NCI-H187 (cell line): ENCODE measurements around the gene ROPN1.

Source experiments
- DNase-seq, 2 experiments: peaks; one replicate each; lab custom pipeline; 2025; lab: John Stamatoyannopoulos, UW

ROPN1 gene

GRCh38 chr3:123947482-123947881, 44.4 kb downstream of the ROPN1 start:
- DNase-seq = no peak

DNA sequence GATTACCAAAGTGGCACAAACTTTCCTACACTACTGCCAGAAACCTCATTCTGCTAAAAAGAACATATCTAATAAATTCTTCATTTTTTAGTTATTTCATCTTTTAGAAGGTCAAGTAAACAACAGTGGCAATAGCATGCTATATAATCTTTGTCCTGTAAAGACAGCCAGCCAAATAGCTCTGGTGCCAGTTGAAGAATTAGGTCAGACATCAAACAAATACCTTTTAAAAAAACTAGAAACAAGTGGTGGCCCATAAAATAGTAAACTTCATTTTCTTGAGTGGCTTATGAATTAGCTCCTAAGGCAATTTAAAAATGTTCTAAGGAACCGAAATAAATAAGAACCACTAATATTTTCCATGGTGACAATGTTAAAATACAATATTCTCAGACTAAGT, 50.4 kb downstream of the ROPN1 start:
- DNase-seq = no peak

DNA sequence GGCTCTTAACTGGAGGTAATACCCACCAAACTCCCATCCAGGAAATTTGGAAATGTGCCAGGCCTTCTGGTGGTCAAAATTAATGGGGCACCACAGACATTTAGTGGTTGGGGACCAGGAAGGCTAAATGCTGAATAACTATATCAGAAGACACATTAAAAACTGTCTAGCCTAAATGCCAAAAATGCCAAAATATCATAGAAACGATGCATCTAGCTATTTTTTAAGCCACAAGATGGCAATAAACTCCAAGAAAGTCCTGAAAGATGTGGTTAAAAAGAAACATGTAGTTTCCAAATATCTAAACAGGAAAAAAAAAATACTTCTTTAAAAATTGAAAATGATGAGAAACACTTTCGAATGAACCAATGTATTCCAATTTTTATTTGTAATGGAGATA, 50.8 kb downstream of the ROPN1 start:
- no peak for DNase-seq

DNA sequence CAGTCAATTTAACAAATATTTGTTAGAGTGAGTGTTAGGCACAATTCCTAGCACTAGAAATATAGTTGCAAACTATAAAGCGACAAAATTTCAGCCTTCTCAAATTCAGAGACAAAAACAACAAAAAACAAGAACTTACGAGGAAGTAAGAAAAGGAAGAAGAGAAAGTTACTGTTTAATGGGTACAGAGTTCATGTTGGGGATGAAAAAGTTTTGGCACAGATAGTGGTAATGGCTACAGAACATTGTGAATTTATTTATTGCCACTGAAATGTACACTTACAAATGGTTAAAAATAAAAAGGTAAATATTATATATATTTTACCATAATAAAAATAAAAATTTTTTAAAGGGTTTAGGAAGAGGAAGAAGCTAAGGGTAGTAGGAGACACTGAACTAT, 52.2 kb downstream of the ROPN1 start:
- no peak for DNase-seq

DNA sequence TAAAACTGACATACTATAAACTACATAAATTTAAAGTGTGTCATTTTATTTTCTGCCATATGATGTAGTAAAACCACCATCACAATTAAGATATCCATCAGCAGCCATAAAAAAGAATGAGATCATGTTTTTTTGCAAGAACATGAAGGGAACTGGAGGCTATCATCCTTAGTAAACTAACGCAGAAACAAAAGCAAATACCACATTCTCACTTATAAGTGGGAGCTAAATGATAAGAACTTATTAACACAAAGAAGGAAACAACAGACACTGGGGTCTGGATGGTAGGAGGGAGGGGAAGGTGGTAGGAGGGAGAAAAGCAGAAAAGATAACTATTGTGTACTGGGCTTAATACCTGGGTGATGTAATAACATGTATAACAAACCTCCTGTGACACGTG, 55.5 kb downstream of the ROPN1 start:
- DNase-seq = no peak

DNA sequence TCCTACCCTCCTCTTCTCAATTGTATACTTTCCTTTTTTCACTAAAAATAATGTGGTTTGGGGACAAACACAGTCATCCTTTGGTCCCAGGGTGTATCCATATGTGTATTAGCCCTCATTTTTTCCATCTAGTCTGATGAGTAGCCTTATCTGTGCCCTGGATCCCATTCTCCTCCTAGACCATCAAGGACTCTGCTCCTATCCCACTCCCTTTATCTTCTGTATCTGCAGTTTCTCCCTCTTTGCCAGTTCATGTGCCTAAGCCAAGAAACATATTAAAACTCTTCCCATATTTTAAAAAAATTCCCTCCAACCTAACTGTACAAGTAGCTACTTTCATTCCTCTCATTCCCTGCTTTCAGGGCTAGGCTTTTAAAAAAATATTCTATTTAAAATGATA, 56.1 kb downstream of the ROPN1 start:
- DNase-seq = no peak

GRCh38 chr3:123934250-123934649, 57.7 kb downstream of the ROPN1 start:
- DNase-seq = no peak

DNA sequence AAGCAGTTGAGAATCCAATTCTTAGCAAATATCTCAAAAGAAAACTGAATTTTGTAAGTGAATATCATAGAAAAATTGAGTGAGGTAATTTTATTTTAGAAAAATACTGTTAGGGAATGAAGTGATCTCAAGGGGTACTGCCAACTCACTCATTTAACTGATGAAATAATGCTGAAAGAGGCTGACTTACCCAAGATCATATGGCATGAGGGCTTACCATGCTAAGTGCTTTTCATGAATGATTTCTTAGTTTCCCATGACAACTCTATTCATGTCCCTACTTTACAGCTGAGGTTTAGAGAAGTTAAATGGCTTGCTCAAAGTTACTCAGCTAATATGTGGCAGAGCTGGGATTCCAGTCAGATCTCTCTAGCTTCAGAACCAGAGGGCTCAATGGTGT, 61.5 kb downstream of the ROPN1 start:
- DNase-seq = no peak

GRCh38 chr3:123929325-123929724, 62.6 kb downstream of the ROPN1 start:
- DNase-seq = no peak

- DNase-seq = no peak
These were observed 65.5 kb downstream of the ROPN1 start for GRCh38 chr3:123926396-123926795.

- no peak for DNase-seq
These were observed 71.1 kb downstream of the ROPN1 start for GRCh38 chr3:123920868-123921267.

- DNase-seq = no peak
These were observed 71.5 kb downstream of the ROPN1 start for GRCh38 chr3:123920383-123920782.

DNA sequence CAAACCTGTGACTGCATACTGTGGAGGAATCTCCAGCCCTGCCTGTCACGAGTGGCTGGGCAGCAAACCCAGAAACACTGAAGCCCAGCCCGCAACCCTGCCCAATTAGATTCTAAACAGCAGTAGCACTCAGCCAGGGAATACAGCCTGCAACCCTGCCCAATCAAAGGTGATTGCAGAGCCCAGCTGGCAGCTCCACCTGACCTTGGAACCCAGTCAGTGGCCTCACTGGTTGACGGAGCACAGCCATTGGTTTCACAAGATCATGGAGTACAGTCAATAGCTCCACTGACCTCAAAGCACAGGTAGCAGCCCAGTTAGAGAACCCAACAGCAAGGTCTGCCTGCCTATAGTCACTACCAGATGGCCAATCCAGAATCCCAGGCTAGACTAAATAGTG, 72.6 kb downstream of the ROPN1 start:
- no peak for DNase-seq
